Putamen (tissue), 1 donor: ENCODE results near the gene NCOA7.
A peak's percentile ranks its signal among the peaks of the same experiment; 100 is the strongest.

Experiments used
- DNase-seq: peaks from one replicate; pipeline ENCODE4 v3.0.0-alpha.2; 2016; ENCODE audit warnings: low spot score

Gene NCOA7

DNA sequence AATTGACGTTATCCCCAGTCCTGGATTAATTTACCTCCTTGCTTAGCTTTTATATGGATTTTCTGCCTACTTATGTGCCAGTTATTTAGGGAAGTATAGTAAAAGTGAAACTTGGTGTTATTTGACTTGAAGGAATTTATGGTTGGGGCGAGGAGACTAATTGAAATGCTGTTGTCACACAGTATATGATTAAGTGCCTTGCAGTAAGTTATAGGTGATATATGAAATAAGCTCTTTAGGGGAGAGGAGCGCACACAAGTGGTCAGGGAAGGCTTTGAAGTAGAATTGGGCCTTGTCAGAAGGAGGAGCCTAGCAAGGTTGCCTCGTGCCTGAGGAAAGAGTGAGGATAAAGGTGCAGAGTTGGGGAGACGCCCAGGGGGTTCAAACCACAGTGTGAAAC, 20.5 kb downstream of the NCOA7 start:
- DNase-seq: no peak

DNA sequence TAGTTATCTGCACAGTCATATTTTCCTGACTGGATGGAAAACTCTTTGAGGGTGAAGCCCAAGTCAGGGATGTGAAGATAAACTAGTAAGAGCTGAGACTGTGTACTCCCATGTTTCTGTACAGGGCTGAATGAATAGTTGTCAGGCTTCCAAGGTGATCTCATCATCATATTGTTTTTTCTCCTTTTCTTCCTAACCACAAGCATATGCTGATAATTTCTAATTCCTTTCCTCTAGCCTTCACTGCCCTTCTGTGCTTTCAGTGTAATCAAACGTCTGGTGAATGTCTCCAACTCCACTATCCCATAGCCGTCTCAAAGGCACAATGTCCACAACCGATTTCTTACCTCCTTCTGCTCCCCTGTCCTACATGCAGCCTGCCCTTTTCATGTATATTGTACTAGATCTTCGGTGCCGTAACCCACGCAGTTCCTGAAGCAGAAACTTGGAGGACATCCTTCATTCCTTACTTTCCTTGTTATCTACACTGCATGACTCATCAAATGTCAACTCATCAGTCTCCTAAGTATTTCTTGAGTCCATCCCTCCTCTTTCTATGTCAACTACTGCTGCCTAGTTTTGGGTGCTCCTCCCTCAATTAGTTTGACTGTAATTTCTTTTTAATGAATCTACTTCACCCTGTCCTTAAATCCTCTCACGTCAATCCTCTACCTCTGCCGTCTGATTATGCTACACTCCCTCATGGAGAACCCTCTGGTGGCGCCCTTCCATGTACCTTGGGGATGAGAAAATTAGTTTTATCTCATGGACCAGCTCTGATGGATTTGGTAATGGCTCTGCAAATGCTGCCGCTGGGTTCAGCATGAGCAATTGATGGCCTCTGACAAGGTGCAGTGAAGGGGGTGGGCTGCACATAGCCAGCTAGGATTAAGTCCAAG, 21.9 kb downstream of the NCOA7 start:
- no peak for DNase-seq

DNA sequence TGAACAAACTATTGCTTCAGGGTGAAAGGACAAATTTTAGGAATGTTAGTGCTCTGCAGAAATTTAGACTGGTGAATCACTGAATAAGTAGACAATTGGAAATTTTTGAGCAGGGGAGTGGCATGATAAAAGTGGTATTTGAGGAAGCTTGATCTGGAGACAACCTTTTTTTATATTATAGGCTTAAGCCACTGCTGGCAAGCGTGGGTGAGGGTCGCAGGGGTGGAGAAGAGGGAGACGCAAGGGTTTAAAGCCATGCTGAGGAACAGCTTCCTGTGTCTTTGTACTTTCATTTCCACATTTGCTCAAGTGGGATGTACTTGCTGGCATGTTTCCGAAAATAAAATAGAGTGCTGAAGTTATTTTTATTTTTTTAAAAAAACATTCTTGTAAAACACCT, 23.7 kb downstream of the NCOA7 start:
- no peak for DNase-seq

DNA sequence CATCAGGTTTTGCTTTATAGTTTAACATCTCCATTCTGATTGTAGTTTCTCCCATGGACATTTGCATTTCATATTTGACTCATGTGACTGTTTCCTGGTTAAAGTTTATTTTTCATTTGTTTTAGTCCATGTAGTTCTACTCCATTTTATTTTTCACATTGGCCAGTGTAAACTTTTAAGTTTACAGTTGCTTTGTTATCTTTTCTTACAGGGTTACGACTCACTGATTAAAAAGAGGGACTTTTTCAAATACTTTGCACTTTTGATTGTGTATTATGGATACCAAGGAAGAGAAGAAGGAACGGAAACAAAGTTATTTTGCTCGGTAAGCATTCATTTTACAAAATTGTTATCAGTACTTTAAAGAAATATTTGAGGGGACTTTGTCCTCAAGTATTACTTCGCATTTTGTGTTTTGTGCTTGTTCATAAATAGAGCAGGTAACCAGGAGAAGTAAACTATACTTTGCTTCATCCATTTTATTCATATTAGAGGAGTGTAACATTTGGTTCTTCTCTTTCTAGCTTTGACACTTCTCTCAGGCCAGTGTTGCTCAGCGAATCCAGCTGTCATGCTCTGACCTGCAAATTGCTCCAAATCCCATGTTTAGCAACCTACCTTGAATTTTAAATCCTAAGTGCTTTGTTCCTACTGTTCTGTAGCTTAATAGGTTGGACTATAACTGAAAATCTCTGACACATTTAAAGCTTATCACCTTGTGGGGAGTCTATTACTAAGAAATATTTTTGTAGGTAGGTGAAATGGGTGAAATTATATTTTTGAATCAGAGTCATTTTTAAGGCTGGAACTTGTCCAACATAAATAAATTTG, 24.5 kb downstream of the NCOA7 start:
- DNase-seq: no peak

DNA sequence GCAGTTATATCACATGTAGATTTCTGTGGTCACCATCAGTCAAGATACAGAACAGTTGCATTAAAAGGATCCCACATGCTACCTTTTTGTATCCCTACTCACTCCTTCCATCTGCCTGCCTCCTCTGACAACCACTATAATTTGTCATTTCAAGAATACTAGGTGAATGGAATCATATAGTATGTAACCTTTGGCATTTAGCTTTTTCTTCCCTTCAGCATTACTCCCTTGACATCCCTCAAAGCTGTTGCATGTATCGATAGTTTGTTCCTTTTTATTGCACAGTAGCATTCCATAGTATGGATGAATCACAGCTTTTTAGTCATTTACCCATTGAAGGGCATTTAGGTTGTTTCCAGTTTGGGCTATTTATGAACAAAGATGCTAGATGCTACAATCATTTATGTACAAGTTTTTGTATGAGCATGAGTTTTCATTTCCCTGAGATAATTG, 26.1 kb downstream of the NCOA7 start:
- DNase-seq: no peak

DNA sequence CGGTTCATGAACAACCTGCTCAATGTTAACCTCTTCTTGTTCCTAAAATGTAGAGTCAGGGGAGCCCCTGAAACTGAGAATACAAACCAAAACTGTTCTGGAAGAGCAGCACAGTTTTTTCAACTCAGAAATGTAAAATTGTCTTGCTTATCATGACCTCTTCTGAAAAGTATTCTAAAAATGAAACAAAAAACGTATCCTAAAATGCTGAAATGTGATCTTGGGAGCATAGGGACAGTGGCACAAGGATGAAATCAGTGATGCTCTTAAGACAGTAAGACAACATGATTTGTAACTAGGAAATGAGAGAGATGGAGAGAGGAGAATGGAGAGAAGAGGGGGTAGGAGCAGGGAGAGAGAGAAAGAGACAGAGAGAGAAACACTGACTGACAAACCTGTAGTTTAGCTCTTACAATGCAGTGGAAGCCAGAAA, 27.5 kb downstream of the NCOA7 start:
- DNase-seq: no peak

DNA sequence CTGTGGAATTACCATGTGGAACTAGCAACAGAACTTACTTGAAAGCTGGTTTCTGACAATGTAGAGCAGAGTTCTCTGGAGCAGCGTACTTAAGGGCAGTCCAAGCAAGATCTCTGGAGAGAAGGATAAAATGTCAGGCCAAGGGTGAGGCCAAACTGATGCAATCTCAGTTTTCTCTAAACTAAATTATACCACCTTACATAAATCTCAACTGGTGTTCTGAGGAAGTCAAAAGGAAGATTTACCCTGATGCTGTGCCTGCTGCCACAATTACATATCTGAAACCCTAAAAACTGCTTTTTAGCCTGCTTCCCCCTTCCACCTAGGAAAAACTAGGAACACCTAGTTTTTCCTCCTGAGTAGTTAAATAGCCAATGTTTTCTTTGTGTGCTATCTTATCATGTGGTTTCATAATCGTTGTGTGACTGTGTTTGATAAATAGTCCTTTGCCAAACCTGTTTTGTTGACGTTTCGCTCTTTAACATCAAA, 28.1 kb downstream of the NCOA7 start:
- no peak for DNase-seq

DNA sequence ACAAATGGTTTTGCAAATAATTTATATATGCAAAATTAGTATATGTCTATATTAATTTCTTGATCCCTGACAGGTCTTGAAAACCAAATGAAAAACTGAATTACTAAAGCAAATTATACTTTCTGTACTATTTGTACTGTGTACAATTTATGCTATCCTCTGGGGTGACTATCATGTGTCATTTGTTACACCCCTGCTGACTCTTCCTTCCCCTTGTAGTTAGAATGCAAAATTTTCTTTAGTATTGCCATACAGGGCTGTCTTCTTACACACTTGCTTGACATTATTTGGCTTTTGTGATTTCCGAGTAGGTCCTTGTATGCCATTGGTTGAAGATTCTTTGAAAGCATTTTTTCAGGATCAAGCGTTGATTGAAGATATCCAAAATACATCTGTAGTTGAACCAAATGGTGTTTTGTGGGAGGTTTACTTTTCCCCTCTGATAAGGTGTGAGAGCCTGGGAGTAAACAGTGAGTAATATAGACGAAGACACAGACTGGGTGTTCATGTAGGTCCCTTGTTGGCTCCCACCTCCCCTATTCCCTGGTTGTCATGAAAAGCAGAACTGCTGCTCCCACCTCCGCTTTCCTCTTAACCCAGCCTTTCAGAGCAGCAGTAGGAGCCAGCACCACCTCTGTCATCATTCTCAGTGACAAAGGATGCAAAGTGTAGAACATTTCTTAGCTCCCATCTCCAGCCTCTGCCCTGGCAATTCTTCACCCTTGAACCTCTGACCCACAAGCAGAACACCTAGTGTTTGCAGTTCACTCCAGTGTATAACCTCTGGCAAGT, 29.0 kb downstream of the NCOA7 start:
- no peak for DNase-seq

DNA sequence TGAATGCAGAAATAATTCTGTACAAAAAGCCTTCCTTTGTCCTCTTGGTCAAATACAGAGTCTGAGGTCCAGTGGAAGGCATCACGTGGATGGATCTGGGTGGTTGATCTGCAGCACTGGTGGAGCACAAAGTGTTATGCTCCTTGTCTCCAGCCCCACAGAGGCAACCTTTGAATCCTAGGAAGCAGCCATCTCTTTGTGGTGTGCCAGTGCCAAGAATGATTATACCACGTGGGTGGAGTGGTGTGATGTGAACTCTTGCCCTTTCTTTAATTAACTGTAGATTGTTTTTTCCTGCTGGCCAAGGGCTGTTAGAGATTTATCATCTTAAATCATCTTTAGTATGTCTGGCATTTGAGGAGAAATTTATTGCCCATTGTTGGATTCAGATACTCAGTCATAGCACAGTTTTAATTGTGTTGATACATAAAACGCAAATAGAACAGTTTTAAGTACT, 31.1 kb downstream of the NCOA7 start:
- DNase-seq: peak; percentile 69

DNA sequence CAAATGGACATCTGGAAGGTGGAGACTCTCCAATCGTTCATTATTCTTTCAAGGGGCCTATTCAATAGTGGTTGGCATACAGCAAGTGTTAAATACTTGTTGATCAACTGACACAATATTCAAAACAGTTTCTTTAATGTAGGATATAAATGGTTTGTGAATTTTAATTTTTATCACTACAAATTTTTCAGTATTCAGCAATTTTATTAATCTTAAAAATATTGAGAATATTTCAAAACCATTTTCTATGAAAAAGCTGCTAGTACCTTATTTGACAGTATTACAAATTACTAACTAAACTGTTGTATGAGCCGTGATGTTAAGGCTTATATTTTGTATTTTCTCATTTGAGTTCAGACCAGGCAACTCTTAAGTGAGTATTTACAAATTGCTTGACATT, 32.4 kb downstream of the NCOA7 start:
- no peak for DNase-seq

DNA sequence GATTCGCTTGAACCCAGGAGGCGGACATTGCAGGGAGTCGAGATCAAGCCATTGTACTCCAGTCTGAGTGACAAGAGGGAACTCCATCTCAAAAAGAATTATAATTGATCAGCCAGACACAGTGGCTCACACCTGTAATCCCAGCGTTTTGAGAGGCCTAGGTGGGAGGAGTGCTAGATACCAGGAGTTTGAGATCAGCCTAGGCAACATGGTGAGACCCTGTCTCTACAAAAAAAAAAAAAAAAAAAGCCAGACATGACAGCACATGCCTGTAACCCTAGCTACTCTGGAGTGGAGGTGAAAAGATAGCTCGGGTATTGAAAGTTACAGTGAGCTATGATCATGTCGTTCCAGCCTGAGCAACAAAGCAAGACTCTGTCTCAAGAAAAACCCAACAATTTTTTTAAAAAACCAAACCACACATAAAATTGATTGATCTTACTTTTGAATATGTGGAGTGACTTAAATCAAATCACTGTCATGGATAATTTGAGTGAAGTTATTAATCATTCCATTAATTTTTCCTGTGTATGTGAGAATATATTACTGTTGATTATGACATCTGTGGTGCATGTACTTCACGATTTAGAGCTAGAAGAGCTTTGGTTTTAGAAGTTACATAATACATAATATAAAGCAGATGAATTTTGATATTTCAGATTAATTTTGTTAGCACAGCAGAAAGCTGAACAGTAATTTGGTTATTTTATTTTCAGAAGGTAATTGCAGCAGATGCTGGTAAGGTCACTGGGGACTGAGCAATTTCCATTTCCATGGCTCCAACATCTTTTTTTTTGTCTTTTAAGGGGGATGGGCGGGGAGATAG, 34.4 kb downstream of the NCOA7 start:
- no peak for DNase-seq

DNA sequence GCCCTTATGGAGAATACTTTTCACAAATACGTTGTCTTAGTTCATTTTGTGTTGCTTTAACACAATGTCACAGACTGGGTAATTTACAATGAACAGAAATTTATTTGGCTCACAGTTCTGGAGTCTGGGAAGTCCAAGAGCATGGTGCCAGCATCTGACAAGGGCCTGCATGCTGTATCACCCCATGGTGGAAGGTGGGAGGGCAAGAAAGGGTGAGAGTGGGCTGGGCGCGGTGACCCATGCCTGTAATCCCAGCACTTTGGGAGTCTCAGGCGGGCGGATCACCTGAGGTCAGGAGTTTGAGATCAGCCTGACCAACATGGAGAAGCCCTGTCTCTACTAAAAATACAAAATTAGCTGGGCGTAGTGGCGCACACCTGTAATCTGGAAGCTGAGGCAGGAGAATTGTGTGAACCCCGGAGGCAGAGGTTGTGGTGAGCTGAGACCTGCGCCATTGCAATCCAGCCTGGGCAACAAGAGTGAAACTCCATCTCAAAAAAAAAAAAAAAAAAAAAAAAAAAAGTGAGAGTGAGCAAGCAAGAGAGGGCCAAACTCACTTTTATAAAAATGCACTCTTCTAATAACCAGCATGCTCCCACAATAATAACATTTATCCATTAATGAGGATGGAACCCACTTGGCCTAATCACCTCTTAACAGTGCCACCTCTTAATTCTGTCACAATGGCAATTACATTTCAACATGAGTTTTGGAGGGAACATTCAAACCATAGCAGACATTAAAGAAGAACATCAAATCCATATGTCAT, 36.1 kb downstream of the NCOA7 start:
- DNase-seq: no peak

DNA sequence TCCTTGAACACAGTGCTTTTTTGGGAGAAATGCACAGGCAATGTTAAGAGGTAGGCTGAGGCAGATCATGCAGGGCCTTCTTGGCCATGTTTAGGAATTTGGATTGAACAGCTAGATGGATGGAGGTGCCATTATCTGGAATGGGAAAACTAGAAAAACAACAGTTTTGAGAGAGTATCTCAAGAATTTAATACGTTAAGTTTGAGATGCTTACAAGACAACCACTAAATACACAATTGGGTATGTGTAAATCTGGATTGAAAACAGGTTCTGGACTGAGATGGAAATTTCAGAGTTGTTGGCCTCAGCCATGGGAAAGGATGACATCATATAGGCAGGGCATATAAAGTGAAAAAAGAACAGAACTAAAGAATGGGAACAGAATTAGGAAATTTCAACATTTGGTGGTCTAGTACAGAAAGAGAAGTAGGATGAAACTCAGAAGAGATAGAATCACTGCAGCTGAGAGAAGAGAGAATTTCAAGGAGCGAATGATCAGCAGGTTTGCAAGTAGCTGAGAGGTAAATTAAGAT, 37.1 kb downstream of the NCOA7 start:
- no peak for DNase-seq

DNA sequence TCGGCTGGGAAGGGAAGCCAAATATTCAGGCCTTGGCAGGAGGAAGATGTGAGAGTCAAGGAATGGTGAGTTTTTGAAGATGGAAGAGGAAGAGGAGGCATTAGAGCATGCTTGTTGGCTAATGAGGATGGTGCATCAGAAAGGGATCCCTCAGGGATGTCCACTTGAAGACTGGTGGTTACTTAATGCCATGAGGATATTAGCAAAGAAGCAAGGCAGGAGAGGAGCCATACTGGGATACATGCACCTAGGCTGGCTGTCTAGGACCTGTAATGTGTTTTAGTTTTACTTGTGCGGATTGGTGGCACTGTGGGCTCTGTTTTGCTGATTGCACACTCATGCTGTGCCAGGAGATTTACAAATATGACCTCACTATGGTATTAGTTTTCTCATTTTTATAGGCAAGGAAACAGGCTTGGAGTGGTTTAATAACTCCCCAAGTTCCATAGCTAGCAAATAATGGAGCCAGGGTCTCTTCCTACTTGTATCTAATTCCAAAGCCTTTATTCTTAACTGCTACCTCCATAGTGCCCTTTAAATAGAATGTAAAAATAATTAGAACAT, 37.8 kb downstream of the NCOA7 start:
- no peak for DNase-seq

DNA sequence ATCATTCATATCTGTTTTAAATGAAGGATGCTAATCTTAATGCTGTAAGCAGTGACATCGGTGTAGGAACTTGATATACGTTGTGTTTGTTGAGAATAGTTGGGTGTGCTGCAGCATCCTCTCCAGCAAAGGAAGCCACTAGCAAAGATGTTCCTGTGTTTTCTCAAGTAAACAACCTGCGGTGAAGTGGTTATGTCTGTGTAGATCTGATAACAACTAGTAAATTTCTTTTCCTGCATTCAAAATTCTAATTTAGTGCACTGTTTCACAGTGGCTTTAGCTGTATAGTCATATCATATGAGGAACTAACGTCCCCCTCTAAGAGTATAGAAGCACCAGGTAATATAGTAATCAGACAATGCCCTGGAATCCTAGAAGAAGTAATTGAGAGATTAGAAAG, 38.7 kb downstream of the NCOA7 start:
- no peak for DNase-seq

DNA sequence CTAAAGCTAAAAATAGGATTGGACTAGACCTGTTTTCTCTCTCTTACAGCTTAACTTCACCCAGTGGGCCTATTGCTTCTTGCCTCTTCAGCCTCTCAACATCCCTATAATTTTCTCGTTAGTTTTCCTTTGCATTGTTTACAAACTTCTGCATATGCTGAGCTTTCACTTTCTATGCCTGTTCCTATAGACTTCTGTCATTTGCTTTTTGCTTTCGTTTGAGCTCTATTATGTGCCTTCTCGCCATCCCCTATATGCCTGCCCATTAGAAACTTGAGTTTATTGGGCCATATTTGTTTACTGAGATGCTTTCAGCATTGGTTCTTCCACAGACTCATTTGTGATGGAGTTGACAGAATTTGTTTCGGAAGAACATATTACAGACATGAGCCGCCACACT, 40.9 kb downstream of the NCOA7 start:
- no peak for DNase-seq

DNA sequence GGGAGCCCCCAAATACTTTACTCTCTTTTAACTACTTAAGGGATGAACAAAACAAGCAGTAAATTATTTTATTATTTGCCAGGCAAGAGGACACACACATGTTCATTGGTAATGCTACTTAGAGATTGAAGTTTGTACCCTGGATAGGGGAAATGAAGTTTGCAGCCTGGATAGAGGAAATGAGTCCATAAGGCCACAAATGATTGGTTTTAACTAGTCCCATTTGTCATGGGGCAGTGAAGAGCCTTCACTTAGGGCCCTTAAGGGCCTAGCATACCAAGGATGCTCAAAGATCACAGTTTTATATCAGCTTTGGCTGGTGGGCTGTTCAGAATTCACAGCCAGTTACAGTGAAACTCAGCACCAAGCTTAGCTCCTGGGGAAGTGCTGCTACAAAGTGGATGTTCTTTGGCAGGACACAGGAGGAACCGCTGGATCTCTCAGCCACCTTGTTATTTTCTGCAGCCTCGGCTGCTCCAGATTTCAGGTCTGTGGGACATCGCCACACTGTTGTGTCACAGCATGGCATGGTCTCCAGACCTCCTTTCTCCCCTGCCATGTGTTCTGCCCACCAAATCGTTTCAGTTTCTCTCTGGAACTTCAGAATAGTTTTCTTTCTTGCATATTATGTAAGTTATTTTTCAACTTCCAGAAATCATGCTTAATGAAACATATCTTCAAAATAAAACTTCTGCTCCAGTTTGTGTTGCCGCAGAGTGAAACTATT, 41.8 kb downstream of the NCOA7 start:
- DNase-seq: no peak

DNA sequence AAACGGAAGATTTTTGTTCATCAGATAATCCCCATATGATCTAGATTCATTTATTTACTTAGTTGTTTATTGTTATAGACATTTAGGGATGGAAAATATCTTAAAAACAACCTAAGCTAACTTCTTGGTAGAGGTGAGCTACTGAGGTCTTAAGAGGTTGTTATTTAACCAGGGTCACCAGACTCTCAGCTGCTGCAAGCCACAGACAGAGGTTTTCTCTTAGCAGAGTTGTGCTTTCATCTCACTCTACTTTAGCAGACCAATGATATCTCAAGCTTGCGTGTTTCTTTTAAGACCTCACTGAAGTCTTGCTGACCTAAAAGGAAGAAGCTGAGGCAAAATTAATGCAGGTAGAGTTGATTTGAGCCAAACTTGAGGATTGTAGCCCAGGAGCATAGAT, 43.6 kb downstream of the NCOA7 start:
- no peak for DNase-seq

DNA sequence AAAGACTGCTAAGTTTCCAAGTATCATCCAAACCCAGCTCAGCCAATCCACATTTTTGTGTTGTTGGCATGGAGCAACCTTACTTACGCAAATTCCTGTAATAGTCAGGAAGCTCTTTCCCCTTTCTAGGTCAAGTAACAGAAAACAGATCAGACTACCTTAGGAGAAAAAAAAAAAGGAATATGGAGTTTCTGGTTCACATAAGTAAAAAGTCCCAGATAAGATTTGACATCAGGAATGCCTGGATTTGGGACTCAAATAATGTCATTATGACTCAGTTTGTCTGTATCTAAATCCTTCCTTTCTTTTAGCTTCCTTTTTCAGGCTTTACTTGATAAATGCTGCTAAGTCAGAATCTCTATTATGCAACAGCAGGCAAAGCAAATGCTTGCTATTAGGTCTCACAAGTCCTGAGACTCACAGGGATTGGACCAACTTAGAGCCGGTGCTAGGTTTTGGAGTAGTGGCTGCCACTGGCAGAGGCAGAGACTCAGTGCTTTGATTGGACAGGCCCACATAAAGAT, 44.5 kb downstream of the NCOA7 start:
- DNase-seq: no peak
